ENCODE results near the gene BBX.

The BBX gene

DNA sequence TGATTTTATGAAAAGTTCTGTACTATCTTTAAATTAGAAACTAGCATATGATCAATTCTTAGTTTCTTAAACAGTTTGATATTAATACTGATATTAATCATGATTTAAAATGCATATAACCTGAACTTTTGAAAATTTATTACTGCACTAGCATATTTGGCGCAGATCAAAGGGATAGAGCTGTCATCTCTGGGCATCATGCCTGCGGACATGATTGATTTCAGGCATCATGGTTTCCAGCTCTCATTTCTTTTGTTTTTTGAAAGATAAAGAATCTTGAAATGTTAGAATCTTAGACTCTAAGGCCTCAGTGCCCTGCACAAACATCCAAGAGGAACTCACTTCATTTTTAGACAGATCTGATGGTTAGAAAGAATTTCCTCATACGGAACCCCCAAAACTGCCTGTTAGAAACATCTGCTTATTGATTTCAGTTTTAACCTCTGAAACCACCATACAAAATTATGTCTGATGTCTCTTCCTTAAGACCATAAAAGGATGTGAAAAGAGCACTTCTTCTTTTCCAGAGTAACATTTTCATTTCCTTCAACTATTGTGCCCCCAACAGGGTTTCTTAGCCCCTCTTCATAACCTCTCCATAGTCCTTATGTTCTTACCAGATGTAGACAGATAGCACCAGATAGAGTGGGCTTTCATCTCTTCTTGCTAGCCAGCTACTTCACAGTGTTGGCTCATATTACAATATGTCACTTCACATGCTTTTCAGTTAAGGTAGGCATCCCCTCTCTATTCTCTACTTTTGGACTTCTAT is 110.8 kb downstream of the BBX start:
- TF ChIP-seq POLR2A (IDR thresholded peaks at IDR 0.05; ENCODE audit: low read depth, low read length): no peak
- FAIRE-seq (peak; percentile 58), DNase-seq (ENCODE audit: insufficient read length, low spot score) (no peak)

DNA sequence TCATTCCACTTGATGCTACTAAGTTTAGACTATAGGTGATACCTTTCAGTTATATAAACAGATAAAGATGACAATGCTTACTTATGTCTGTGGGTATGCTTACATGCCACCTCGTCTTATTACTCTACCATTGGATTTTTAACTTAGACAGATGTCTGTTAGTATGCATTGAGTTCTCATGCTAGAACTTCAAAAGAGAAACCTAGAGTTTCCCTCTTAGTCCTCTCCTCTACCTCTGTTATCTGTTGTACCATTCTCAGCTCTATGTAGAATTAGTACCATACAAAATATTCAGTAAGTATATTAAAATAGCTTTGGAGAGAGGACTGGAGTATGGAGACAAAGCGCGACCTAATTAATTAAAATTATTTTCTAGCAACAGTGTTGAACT is 111.3 kb downstream of the BBX start:
- TF ChIP-seq POLR2A (IDR thresholded peaks at IDR 0.05; ENCODE audit: low read depth, low read length): no peak
- FAIRE-seq (no peak), DNase-seq (ENCODE audit: insufficient read length, low spot score) (no peak)

DNA sequence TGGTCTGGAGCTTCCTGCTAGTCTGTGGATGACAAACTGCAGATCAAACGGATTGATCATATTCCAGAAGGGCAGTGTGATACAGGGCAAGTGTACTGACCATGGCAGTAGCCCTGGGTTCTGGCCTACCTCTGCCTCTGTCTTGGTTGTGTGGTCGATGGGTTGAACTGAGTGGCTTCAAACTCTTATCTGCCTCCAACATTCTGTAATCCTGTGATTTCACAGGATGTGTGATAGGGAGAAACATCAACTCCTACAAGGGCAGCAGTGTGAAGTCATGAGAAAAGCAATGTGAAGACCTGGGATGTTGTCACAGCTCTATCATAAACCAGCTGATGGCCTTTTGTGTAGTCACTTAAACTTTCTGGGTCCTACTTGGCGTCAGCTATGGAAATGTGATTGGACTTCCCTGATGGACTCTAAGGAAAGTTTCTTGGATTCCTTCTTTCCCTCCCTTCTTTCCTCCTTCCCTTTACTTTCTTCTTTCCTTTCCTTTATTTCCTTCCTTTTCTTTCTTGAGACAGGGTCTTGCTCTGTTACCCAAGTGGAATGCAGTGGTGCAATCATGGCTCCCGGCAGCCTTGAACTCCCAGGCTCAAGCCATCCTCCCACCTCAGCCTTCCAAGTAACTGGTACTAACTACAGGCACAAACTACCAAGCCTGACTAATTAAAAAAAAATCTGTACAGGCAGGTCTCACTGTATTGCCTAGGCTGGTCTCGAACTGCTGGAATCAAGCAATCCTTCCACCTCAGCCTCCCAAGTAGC is 114.8 kb downstream of the BBX start:
- TF ChIP-seq POLR2A (IDR thresholded peaks at IDR 0.05; ENCODE audit: low read depth, low read length): no peak
- no peak for DNase-seq (ENCODE audit: insufficient read length, low spot score)
- no peak for FAIRE-seq

DNA sequence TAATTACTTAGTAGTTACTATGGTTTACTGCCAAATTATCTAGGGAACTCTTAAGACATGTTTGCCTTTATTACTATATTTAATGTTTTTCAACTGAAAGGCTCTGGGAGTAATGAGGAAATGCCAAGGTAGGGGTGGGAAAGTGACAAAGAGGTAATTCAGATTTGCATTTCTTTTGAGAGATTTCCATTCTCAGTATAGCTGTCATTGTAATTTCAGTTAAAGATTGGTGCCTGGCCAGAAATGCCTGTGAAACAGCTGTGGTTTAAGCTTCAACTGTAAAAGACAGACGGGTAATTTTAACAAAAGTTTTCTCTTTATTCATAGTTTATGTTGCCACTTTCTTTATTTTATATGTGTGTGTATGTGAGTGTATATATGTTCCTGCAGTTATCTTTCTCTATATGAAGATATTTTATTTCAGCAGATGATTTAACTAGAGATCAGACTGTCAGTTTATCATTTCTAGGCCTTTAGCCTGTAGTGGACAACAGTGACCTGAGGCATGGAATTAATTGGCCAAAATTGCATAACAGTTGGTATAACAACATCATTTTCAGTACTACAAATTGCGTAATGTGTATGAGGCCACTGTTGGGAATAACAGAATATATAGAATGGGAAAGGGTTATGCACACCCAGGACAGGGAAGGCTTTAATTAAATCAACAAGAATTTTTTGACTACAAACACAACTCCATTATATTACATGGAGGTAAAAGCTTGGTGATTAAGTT is 119.0 kb downstream of the BBX start:
- no peak for FAIRE-seq
- TF ChIP-seq POLR2A (IDR thresholded peaks at IDR 0.05; ENCODE audit: low read depth, low read length): no peak

DNA sequence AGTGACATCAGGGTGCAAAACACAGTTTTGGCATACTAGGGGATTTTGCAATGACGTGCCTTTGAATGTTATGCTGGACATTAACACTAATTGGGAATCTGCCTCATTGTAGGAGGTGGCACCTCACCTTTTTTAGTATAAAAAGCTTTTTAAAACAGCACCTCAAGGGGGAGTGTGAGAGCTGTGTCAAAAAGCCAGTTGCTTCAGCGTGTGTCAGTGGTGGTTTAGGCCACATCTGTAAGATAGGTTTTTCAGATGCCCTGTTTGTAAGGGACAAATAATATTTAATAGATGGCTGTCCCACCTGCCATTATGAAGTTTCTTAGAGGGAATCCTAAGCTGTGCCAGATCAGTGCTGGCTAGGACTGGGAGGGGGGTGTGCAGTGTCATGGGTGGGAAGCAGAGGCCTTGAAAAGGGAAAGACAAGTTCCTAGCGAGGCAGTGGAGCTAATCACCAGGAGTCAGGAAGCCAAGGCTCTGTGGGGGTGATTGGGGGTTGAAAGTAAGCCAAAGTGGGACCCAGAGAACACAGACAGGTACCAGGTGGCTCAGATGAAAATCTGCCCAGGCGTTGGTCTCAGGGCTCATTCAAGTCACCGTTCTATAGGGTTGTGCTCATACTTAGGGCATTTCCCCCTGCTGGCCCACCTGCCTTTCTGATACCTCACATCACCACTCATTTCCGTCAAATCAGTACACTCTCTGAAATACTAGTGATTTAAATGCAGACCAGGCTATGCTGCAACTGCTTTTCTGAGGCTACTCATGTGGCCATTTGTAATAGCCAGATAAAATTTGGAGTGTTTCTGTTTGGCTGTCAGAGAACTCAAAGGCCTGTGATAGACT is 120.5 kb downstream of the BBX start:
- no peak for TF ChIP-seq POLR2A (IDR thresholded peaks at IDR 0.05; ENCODE audit: low read depth, low read length)
- DNase-seq (ENCODE audit: insufficient read length, low spot score) (no peak), FAIRE-seq (no peak)

More for the DNA sequence above, 119.0 kb downstream of the BBX start:
- DNase-seq (ENCODE audit: insufficient read length, low spot score): no peak

DNA sequence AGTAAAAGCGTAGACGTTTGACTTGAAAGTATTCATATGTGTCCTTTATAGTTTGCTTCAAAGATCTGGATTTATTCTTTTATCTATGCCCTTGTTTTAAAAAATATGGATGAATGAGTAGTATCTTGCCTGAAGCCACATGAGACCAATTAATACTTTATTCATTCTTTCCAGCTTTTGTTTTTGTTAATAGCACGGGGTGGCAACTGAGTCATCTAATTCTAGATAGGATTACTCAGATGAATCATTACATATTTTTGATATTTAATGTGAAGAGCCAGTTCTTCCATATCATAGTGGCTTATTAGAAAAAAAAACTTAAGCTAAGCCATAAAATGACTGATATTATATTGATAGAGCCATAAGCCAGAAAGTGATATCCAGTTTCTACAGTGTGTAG is 121.9 kb downstream of the BBX start:
- no peak for DNase-seq (ENCODE audit: insufficient read length, low spot score)
- FAIRE-seq: no peak
- TF ChIP-seq POLR2A (IDR thresholded peaks at IDR 0.05; ENCODE audit: low read depth, low read length): no peak

DNA sequence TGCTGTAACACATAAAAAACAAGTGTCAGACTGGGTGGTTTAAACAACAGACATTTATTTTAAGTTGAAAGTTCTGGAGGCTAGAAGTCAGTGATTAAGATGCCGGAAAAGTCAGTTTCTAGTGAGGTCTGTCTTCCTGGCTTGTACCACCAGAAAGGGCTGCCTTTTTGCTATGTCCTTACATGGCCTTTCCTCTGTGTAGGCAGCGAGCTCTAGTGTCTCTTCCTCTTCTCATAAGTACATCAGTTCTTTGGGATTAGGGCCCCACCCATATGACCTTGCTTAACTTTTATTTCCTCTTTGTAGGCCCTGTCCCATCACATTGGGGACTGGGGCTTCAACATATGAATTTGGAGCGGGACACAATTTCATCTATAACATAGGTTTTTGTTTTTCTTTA is 128.0 kb downstream of the BBX start:
- DNase-seq (ENCODE audit: insufficient read length, low spot score) (no peak), FAIRE-seq (no peak)
- no peak for TF ChIP-seq POLR2A (IDR thresholded peaks at IDR 0.05; ENCODE audit: low read depth, low read length)

DNA sequence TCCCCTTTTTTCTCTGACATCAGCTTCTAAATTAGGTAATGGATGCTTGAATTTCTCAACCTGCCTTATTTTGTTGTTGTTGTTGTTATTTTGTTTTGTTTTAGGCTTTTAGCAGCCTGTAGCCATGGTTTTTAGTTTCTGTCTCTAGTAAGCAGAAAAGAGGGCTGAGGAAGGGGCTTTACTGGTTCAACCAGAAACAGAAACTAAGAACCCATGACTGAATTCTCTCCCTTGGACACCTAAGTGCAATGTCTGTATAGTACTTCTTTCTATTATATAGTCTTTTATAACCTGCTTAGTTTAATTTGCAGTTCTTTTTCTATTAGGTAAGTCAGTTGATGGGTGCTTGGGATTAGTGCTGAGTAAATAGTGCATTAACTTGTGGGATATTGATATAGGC is 129.0 kb downstream of the BBX start:
- DNase-seq (ENCODE audit: insufficient read length, low spot score) (no peak), FAIRE-seq (no peak)
- TF ChIP-seq POLR2A (IDR thresholded peaks at IDR 0.05; ENCODE audit: low read depth, low read length): no peak

DNA sequence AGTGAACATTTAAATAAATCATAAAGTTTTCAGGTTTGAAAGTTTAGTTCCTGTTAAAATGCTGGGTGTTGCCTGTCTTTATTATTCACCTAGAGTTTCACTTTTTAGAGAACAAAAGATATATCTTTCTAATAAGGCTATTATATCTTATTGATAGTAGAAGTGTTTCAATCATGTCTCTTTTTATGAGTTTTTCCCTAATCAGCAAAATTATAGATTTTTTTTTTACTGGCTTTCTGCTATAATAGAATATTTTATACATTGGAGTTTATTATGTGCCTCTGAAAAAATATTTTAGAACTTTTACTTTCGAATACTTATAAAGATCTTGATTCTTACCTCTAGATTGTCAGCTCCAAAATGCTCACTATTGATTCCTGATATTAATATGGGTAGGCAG is 131.5 kb downstream of the BBX start:
- DNase-seq (ENCODE audit: insufficient read length, low spot score) (no peak), FAIRE-seq (no peak)
- TF ChIP-seq POLR2A (IDR thresholded peaks at IDR 0.05; ENCODE audit: low read depth, low read length): no peak

DNA sequence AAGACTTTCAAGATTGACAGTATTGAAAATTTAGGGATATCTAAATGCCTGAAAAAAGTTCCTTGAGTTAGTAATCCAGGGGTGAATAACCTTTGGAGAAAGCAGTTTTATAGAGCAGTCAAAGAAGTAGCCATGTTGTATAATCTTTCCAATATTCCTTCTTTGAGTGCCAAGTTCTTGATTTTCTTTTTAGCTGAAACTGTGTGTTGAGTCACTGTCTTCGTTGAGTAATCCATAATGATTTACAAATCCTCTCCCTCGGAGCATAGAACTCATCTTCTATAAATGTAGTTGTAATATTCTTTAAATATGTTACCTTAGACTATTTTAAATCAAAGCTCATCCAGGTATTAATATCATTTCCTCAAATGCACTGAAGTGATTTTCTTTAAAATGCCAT is 135.2 kb downstream of the BBX start:
- no peak for TF ChIP-seq POLR2A (IDR thresholded peaks at IDR 0.05; ENCODE audit: low read depth, low read length)
- FAIRE-seq (peak; percentile 61), DNase-seq (ENCODE audit: insufficient read length, low spot score) (no peak)

DNA sequence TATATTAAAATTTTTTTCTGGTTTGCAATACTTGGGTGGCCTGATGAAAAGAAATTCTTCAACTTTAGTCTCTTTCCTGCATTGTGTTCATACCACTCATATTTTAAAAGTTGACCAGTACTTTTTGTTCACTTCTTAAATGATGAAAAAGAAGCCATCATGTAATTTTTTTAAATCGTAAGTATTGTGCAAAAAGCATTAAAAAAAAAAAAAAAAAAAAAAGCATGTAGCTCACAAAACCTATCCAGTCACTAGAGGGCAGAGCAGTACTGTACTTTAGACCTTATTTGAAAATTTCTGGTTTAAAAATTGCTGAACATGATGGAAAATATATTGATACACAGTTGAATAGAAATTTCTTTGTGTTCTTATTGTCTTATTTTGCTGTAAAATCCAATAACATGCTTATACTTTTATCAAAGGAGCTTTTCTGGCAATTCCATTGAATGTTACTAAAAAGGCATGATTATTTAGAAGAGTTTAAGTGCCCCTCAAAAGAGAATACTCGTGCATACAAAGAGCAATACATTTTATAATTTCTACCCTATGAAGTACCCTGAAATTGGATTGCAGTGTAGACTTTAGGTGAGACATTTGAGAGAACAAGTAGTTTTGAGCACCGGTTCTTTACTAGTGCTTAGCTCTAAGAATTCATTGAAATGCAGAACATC is 137.7 kb downstream of the BBX start:
- FAIRE-seq (peak; percentile 64), DNase-seq (ENCODE audit: insufficient read length, low spot score) (no peak)
- no peak for TF ChIP-seq POLR2A (IDR thresholded peaks at IDR 0.05; ENCODE audit: low read depth, low read length)

DNA sequence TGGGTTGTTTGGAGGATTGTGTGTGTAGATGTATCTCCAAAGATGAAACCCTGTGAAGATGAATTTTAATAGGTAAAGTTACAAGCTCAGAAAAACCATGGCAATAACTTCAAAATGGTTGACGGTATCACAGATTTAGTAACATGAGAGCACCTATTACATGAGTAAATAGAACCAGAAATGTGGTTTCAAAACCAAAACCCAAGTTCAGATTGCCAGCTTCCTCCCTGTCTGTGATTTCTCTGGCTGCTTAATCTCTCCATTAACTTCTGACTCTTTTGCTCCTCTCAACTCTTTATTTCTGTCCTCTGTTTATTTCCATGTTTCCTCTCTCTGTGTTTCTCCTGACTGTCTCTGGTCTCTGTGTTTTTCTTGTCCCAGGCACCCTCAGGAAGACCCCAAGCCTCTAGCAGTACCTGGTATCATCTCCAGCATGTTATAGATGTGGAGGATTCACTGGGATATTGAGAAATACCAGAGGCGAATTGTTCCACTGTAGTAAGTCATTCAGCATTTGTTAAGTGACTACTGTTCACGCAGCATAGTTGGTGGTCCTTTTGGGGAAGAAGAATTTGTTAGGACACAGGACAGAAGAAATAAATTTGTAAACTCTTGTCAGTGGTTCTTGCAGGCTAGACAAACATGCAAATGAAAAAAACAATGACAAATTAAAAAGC is 138.8 kb downstream of the BBX start:
- FAIRE-seq (no peak), DNase-seq (ENCODE audit: insufficient read length, low spot score) (no peak)
- TF ChIP-seq POLR2A (IDR thresholded peaks at IDR 0.05; ENCODE audit: low read depth, low read length): no peak

DNA sequence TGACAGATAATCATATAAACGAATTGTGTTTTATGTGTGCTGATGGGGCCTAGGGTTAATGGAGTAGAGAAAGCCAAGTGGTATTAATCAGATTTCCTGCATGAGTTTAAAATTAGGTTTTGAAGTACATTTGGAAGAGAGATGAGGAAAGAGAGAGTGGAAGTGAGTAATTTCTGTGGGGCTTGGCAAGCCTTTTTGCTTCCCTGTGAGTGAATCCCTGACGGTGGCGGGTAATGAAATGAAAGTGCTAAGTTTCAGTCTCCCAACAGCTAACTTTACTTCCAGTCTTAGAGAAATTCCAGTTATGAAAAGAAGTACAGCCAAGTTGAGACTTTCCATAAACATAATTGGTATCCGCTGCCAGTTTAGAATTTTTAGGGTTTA is 139.4 kb downstream of the BBX start:
- TF ChIP-seq POLR2A (IDR thresholded peaks at IDR 0.05; ENCODE audit: low read depth, low read length): no peak
- peak; percentile 5 for DNase-seq (ENCODE audit: insufficient read length, low spot score)
- FAIRE-seq: peak; percentile 95

Data from H54 (cell line).